Hematopoietic multipotent progenitor cell (in vitro differentiated cells): Measurements from ENCODE around the gene CASQ2. TPM values are rescaled to one million over a fixed set of nuclear protein-coding genes. Genes with fewer than 3 reads are reported as not detected.

Experiments
- total RNA-seq: library from RNA; depleted of rRNA; stranded (reverse); fragments of >200 nt; gene quantifications from one replicate; pipeline ENCODE4 v1.2.3, GENCODE V29; 2012

CASQ2 gene
- total RNA-seq, 1 donor = not detected

Other genes starting within 250 kb of the CASQ2 start
- 11.8 TPM for gene VANGL1, start 126.7 kb downstream of the CASQ2 start, total RNA-seq
- gene NHLH2, start 72.4 kb upstream of the CASQ2 start, total RNA-seq = under 0.01 TPM
- gene SLC22A15, start 207.8 kb upstream of the CASQ2 start, total RNA-seq = 5.4 TPM